Activated naive CD4-positive, alpha-beta T cell treated with anti-CD3 and anti-CD28 coated beads, Interleukin-2, amount 50 U/mL, for 24 hours (primary cell): ENCODE results near the gene GUCY2C.

Source experiments
- H3K27ac Mint-ChIP-seq: one replicate; pipeline ENCODE4 v1.8.0; 2021; ENCODE audit warnings: mild to moderate bottlenecking, mixed read lengths
- H3K27me3 Mint-ChIP-seq: one replicate; pipeline ENCODE4 v1.8.0; 2021; ENCODE audit warnings: mixed read lengths
- H3K36me3 Mint-ChIP-seq: one replicate; pipeline ENCODE4 v1.8.0; 2021; ENCODE audit warnings: mixed read lengths
- H3K4me1 Mint-ChIP-seq: one replicate; pipeline ENCODE4 v1.8.0; 2021; ENCODE audit warnings: mixed read lengths
- H3K4me3 Mint-ChIP-seq: one replicate; pipeline ENCODE4 v1.8.0; 2021; ENCODE audit warnings: mild to moderate bottlenecking, mixed read lengths
- H3K9me3 Mint-ChIP-seq: one replicate; pipeline ENCODE4 v1.8.0; 2021; ENCODE audit warnings: mixed read lengths

Gene GUCY2C

DNA sequence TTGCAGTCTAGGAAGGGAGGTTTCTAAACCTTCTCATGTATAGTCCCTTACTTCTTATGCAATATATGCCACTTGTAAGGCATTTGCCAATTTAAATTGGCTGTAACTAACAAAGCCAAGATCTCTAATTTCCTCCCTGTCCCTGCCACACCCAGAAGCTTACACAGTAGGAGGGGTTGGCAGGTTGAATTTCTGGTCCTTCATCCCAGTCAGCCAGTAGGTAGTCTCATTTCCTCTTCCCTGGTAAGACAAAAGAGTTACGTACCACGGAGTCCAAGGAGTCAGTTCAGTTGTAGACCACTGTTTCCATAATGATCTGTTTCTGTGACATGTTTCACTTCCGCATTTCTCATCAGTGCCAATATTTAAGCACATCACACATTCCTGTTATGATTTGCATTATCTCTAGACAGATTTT lies 81.7 kb downstream of the GUCY2C start:
- Mint-ChIP-seq H3K27me3 (peaks cover 4% of the 10 kb centered on the region), H3K4me1 (peaks cover 3% of the 10 kb centered on the region), H3K36me3 (peaks cover 1% of the 10 kb centered on the region), H3K9me3 (peaks cover 15% of the 10 kb centered on the region), H3K4me3 (no peak overlapping the region), H3K27ac (no peak overlapping the region)

DNA sequence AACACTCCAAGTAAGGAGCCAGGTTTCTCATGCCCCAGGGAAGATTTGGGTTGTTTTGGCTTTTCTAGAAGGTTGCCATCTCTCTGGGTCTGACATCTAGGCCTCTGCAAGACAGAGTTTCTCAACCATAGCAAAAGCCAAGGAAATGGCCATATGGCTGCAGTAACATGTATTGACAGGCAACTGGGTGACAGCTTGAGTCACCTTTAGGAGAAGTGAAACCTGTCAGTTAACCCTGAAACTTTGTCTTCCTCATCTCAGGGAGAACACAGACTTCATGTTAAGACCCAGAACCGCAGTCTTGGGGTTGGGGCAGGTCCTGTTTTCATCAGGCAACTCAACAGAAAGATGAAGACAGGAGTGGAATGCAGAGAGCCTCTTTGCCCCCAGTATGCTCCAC lies 82.7 kb downstream of the GUCY2C start:
- H3K36me3 Mint-ChIP-seq: peaks cover 1% of the 10 kb centered on the region
- no peaks in the 10 kb centered on the region for H3K4me1 Mint-ChIP-seq
- no peak overlapping the region for H3K4me3 Mint-ChIP-seq
- no peak overlapping the region for H3K27ac Mint-ChIP-seq
- peaks cover 17% of the 10 kb centered on the region for H3K9me3 Mint-ChIP-seq
- H3K27me3 Mint-ChIP-seq: peaks cover 4% of the 10 kb centered on the region

DNA sequence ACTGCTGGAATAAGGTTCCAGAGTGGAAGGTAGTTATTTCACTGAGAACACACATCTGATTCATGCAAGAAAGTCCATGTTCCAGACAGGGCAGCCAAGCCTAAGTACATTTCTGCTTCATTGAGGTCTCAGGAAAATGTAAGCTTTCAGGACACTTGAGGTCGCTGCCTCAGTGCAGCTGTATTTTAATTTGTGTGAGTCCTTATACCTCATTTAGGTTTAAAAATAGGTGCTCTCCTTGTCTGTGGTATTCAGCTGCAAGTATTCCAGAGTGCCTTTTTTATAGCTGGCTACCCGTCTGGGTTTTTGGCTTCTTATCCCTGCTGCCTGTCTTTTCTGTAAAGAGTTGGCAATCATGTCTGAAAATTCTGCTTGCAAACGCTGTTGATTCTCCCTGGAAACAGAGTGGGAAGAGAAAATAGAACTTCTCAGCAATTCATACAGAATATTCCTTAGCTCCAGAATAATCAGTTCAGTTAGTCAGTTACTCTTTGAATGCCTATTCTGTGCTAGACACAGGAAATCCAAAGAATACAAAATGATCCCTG lies 83.4 kb downstream of the GUCY2C start:
- peaks cover 1% of the 10 kb centered on the region for H3K36me3 Mint-ChIP-seq
- peaks cover 25% of the 10 kb centered on the region for H3K9me3 Mint-ChIP-seq
- no peak overlapping the region for H3K27ac Mint-ChIP-seq
- no peaks in the 10 kb centered on the region for H3K4me1 Mint-ChIP-seq
- no peak overlapping the region for H3K4me3 Mint-ChIP-seq
- H3K27me3 Mint-ChIP-seq: peaks cover 4% of the 10 kb centered on the region

DNA sequence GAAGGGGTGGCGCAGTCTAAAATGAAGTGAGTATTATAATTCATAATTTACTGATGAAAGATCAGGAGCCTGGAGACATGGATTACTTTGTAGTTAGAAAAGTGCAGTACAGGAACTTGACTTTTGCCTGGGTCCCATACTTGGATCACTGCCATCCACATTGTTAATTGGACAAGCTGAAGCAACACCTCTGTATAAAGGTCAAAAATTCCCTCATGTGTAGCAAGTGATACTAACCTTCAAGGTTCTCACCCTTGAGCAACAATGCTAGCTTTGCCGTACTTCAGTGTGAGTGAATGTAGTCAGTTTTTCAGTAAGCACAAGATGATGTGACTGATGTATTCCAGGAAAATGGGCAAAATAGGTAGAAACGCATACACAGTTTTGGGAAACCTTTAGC lies 84.1 kb downstream of the GUCY2C start:
- Mint-ChIP-seq H3K9me3 (peaks cover 32% of the 10 kb centered on the region), H3K36me3 (peaks cover 1% of the 10 kb centered on the region), H3K27me3 (peaks cover 4% of the 10 kb centered on the region), H3K4me1 (no peaks in the 10 kb centered on the region), H3K4me3 (no peak overlapping the region), H3K27ac (no peak overlapping the region)

DNA sequence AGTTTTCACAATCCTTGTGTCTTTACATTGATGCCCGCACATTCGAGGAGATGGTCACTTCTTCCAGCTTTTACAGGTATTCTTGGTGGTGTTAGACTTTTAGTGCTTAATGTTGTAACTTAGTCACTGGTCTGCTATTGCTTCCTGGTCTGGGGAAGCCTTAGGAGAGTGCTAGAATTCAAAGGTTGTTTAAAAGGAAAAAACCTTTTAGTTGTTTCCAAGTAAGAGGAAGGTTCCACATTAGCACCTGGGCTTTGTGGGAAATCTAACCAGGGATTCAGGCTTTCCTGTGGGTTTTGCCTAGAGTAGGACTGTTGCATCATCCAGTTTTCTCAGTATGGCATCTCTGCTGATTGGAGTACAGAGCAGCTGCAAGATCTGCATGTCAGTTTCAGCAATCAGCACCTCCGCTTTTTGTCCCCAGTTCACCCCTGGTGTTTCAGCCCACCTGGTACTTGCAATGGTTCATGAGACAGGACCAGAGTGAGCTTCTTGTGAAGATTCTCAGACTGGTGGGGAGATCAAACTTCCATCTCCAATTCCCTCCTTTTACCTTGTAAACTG lies 84.7 kb downstream of the GUCY2C start:
- H3K27me3 Mint-ChIP-seq: peaks cover 4% of the 10 kb centered on the region
- peaks cover 37% of the 10 kb centered on the region for H3K9me3 Mint-ChIP-seq
- no peaks in the 10 kb centered on the region for H3K4me1 Mint-ChIP-seq
- no peak overlapping the region for H3K27ac Mint-ChIP-seq
- H3K4me3 Mint-ChIP-seq: no peak overlapping the region
- H3K36me3 Mint-ChIP-seq: peaks cover 1% of the 10 kb centered on the region

DNA sequence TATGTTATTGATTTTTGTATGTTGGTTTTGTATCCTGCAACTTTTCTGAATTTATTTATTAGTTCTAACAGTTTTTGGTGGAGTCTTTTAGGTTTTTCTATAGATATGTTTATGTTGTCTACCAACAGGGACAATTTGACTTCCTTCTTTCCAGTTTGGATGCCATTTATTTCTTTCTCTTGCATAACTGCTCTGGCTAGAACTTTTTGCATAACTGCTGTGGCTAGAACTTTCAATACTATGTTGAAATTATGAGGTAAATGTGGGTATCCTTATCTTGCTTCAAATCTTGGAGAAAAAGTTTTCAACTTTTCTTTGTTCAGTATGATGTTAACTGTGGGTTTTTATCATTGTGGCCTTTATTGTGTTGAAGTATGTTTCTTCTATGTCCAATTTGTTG lies 88.8 kb downstream of the GUCY2C start:
- H3K9me3 Mint-ChIP-seq: peaks cover 59% of the 10 kb centered on the region

DNA sequence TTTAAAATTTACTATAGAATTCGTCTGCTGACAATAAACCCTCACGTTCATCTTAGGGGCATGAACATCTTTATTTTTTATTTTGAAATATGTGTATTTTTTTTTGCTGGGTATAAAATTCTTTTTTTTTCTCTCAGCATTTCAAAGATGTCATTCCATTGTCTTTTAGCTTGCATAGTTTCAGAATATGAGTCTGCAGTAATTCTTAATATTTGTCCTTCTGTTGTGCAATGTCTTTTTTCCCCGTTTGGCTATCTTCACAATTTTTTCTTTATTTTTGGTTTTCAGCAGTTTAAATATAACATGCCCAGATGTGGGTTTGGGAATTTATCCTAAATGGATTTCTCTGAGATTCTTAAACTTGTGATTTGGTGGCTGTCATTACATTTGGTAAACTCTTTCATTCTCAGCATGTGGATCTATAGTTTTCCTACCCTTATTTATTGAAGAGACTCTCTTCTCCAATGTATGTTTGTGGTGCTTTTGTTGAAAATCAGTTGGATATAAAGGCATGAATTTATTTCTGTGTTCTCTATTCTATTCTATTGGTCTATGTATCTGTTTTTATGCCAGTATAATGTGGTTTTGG lies 90.9 kb downstream of the GUCY2C start:
- H3K4me3 Mint-ChIP-seq: no peak overlapping the region
- H3K36me3 Mint-ChIP-seq: peaks cover 2% of the 10 kb centered on the region
- no peaks in the 10 kb centered on the region for H3K4me1 Mint-ChIP-seq
- peaks cover 18% of the 10 kb centered on the region for H3K27me3 Mint-ChIP-seq
- H3K27ac Mint-ChIP-seq: no peak overlapping the region
- H3K9me3 Mint-ChIP-seq: peaks cover 55% of the 10 kb centered on the region

More for the DNA sequence above, 88.8 kb downstream of the GUCY2C start:
- Mint-ChIP-seq H3K36me3 (peaks cover 4% of the 10 kb centered on the region), H3K4me3 (no peak overlapping the region), H3K4me1 (no peaks in the 10 kb centered on the region), H3K27me3 (peaks cover 14% of the 10 kb centered on the region), H3K27ac (no peak overlapping the region)

DNA sequence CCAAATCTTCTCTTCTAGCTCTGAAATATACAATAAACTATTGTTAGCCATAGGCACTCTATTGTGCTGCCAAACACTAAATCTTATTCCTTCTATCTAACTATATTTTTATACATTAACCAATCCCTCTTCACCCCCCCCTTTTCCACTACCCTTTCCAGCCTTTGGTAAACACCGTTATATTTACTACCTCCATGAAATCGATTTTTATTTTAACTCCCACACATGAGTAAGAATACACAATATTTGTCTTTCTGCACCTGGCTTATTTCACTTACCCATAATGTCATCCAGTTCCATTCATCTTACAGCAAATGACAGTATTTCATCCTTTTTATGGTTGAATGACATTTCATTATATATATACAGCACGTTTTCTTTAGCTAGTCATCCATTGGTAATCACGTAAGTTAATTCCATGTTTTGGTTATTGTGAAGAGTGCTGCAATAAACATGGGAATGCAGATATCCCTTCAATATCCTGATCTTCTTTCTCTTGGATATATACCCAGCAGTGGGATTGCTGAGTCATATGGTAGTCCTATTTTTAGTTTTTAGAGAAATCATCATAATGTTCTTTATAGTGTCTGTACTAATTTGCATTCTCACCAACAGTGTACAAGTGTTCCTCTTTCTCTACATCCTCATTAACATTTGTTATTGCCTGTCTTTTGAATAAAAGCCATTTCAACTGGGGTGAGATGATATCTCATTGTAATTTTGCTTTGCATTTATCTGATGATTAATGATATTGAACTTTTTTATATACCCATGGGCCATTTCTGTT lies 94.5 kb downstream of the GUCY2C start:
- Mint-ChIP-seq H3K4me1 (no peaks in the 10 kb centered on the region), H3K4me3 (no peak overlapping the region), H3K36me3 (peaks cover 2% of the 10 kb centered on the region), H3K27ac (no peak overlapping the region), H3K27me3 (peaks cover 20% of the 10 kb centered on the region), H3K9me3 (peaks cover 37% of the 10 kb centered on the region)

DNA sequence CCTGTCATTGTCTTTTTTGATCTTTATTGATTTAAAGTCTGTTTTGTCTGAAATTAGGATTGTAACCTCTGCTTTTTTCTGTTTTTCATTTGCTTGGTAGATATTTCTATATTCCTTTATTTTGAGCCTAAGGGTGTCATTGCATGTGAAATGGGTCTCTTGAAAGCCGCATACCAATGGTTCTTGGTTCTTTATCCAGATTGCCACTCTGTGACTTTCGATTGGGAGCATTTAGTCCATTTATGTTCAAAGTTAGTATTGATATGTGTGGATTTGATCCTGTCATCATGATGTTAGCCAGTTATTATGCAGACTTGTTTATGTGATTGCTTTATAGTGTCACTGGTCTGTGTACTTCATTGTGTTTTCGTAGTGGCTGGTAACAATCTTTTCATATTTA lies 98.9 kb downstream of the GUCY2C start:
- Mint-ChIP-seq H3K27ac (no peak overlapping the region), H3K27me3 (peaks cover 6% of the 10 kb centered on the region)

DNA sequence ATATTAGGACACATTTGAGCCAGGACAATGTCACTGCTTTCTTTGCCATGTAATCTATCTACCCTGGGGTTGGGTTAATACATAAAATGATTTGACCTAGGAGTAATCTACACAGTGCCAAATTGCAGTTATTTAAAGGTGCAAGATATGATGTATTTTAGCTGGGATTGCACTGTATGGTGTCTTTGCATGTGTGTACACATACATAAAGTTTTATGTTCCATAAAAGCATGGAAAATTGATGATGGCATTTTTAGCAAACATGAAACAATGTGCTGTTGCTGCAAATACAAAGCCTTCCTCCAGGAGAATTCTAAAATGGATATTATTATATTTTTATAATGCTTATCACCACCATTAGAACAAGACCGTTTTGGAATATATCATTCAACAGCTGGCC lies 104.7 kb downstream of the GUCY2C start:
- no peaks in the 10 kb centered on the region for H3K4me1 Mint-ChIP-seq
- peaks cover 4% of the 10 kb centered on the region for H3K9me3 Mint-ChIP-seq
- no peaks in the 10 kb centered on the region for H3K27me3 Mint-ChIP-seq
- no peak overlapping the region for H3K27ac Mint-ChIP-seq
- H3K4me3 Mint-ChIP-seq: no peak overlapping the region
- no peaks in the 10 kb centered on the region for H3K36me3 Mint-ChIP-seq

More for the DNA sequence above, 98.9 kb downstream of the GUCY2C start:
- H3K4me1 Mint-ChIP-seq: no peaks in the 10 kb centered on the region
- peaks cover 20% of the 10 kb centered on the region for H3K9me3 Mint-ChIP-seq
- H3K4me3 Mint-ChIP-seq: no peak overlapping the region
- no peaks in the 10 kb centered on the region for H3K36me3 Mint-ChIP-seq

DNA sequence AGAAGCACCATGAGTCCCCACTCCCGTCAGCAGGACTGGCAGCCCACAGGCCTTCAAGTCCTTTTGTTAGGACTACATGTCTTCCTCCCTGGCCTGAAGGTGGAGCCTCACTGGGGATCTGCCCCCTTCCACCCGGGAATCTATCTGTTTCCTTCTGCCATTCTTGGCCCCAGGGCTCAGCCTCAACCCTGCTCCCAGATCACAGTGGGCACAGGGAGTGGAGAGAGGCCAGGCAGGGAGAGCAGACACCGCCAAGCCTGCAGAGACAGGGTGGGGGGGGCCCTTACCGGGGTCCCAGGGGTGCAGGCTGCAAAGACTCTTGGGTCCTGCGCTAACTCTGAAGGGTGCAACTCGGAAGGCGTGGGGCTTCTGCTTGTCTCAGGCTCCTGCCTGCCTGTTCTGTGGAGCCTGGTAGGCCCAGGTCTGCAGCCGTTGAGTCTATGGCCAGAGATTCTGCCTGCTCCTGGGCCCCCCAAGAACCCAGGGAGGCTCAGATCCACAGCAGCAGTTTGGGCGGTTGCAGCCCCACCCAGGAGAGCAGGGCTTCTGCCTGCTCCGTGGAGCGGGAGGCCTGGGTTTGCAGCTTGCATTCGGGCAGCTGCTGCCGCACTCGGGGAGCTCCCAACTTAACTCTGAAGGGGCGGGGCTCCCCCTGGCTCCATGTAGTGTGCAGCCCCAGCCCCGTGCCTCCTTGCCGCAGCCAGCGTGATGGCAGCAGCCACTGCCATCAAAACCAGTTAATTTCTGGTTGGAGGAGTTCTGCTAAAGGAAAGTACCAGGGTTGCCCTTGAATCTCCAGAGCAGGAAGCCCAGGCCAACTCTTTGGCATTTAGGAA lies 107.0 kb downstream of the GUCY2C start:
- Mint-ChIP-seq H3K4me1 (no peaks in the 10 kb centered on the region), H3K4me3 (no peak overlapping the region), H3K9me3 (no peaks in the 10 kb centered on the region), H3K36me3 (no peaks in the 10 kb centered on the region), H3K27ac (no peak overlapping the region), H3K27me3 (no peaks in the 10 kb centered on the region)

DNA sequence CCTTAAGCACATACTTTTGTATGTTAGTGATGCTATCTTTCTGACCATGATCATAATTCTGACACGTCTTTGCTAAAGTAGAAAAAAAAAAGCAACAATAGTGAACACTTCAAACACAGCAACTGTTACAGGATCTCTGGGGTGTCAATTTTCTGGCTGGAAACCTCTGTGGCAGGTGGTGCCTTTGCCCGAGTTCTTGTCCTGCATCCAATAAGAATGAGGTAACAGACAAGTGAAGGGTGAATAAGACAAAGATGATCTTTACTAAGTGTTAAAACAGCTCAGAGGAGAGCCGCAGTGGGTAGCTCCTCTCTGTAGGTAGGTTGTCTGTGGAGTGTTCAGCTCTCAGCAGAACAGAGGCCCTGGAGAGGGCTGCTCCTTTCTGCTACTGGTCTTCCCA lies 107.8 kb downstream of the GUCY2C start:
- H3K27me3 Mint-ChIP-seq: no peaks in the 10 kb centered on the region
- H3K4me3 Mint-ChIP-seq: no peak overlapping the region
- no peaks in the 10 kb centered on the region for H3K9me3 Mint-ChIP-seq
- no peaks in the 10 kb centered on the region for H3K4me1 Mint-ChIP-seq
- no peak overlapping the region for H3K27ac Mint-ChIP-seq
- H3K36me3 Mint-ChIP-seq: no peaks in the 10 kb centered on the region

DNA sequence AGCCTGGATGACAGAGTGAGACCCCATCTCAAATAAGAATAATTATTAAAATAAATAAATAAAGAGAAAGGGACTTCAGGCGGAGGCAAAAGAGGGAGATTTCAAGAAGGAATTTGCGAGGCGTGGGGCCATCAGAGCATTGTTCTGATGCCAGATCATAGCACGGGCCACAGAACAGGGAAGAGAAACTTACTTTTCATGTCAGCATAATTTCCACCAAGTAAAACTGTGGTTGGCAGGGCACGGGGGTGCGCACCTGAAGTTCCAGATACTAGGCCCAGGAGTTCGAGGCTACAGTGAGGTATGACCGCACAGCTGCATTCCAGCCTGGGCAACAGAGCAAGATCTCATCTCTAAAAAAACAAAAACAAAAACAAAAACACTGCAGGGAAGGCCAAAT lies 117.8 kb downstream of the GUCY2C start:
- H3K27ac Mint-ChIP-seq: no peak overlapping the region
- H3K36me3 Mint-ChIP-seq: no peaks in the 10 kb centered on the region
- peaks cover 20% of the 10 kb centered on the region for H3K4me1 Mint-ChIP-seq
- no peak overlapping the region for H3K4me3 Mint-ChIP-seq
- no peaks in the 10 kb centered on the region for H3K9me3 Mint-ChIP-seq
- H3K27me3 Mint-ChIP-seq: no peaks in the 10 kb centered on the region

DNA sequence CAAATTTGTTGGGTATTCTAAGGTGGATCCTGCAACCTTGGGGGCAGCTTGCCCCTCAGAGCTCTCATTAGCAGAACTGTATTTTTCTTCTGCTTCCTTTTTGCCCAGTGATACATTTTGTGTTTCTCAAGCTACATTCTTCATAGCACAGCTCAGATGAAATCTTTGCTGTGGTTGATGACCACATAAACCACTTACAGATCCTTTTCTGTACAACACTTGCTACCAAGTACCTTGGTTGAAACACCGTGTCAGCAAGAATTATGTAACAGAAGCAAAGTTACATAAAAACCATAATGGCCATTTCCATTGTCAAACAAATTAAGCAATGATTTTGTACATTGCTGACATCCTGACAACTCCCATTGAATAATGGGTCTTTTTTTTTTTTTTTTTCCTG lies 119.1 kb downstream of the GUCY2C start:
- no peak overlapping the region for H3K27ac Mint-ChIP-seq
- no peaks in the 10 kb centered on the region for H3K27me3 Mint-ChIP-seq
- peaks cover 20% of the 10 kb centered on the region for H3K4me1 Mint-ChIP-seq
- H3K4me3 Mint-ChIP-seq: no peak overlapping the region
- H3K9me3 Mint-ChIP-seq: no peaks in the 10 kb centered on the region
- no peaks in the 10 kb centered on the region for H3K36me3 Mint-ChIP-seq

DNA sequence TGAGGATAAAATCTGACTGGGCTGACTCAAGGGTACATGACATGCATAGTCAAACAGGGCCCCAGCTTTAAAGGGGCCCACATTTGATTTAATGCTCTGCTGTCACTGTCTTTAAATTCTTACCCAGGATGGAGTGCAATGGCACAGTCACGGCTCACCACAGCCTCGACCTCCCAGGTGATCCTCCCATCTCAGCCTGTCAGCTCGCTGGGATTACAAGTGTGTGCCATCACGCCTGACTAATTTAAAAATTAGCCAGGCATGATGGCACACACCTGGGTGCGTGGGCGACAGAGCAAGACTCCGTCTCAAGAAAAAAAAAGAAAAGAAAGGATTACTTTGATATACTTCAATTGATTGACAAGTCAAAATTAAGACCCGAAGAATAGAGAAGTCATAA lies 119.5 kb downstream of the GUCY2C start:
- Mint-ChIP-seq H3K27me3 (peaks cover 4% of the 10 kb centered on the region), H3K27ac (no peak overlapping the region), H3K9me3 (no peaks in the 10 kb centered on the region), H3K4me3 (no peak overlapping the region), H3K36me3 (no peaks in the 10 kb centered on the region), H3K4me1 (peaks cover 20% of the 10 kb centered on the region)
